Measurements from ENCODE around the gene CNN3.
"Not testable (repeated sequence)": the region's sequence is repeated elsewhere in the genome, so short reads cannot be mapped to it uniquely, and the experiment has no call there.

The CNN3 gene

DNA sequence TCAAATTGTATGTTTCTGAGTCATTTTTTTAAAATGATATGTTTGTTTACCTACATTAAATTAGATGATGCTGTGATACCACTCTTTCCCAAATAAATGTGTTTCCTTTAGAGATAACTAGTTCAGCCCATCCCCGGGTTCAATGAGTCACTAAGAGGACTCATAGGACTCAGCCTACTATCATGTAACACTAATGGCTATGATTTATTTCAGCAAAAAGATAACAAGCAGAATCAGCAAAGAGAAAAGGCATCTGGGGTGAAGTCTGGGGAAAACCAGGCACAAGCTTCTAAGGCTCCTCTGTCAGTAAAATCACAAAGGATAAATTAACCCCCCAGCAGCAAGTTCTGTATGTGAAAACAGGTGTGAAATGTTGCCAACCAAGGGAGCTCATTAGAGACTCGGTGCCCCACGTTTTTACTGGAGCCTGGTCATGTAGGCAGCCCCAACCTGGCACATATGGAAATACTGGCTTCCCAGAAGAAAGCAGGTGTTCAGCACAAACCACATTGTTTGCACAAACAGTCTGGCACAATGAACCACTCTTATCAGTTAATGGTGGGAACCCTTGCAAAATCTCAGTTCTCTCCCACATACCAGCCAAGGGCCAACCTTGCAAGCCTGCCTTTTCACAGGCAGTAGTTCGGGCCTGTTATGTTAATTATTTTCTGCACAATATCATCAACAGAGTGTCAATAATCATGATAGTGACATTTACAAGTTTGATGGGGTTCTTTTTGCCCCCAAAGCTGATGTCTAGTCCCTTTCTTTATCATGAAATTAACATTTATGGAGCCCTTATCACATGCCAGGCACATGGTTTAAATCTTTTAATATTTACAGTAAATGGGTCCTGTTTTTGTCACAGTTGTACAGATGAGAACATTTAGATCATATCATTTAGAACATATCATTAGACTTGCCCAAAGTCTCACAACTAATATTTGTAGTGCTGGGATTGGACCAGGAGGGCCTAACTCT lies 23.1 kb upstream of the CNN3 start:
- no peak for DNase-seq (ENCODE audit: low read depth in 2 of 2)

DNA sequence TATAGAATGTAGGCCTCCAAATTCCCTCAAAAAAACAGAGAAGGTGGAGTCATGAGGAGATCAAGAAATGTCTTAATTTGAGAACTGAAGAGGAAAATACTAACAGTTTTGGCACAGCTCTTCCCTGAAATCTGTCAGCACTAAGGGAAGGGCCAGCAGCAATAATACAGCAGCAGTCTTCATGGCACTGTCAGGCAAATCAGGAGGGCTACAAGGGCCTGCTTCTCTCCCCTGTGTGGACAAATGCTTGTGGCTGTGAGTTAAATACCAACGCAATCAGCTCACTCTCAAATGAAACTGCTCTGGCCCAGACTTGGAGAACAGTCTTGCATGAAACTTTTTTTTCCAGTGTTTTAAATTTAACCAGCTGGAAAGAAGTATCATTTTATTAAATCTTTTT lies 20.5 kb upstream of the CNN3 start:
- DNase-seq (ENCODE audit: low read depth in 2 of 2) = no peak

DNA sequence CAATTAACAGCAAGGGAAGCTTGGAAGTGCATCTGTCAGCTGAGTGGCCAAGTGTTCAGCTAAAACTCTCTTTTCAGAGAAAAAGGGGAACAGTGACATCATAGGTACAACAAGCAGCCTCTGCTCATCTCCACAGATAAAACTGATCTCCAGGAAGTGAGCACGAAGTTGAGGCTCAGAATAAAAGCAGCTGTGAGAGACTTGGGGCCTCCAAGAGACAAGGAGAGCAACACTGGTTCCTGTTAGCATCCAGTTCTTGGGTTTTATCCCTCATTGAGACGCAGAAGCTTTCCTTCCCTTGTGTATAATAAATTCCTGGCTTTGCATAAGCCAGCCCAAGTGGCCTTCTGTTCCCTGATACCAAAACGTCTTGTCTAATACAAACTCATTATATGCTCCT lies 20.0 kb upstream of the CNN3 start:
- DNase-seq (ENCODE audit: low read depth in 2 of 2) = no peak

DNA sequence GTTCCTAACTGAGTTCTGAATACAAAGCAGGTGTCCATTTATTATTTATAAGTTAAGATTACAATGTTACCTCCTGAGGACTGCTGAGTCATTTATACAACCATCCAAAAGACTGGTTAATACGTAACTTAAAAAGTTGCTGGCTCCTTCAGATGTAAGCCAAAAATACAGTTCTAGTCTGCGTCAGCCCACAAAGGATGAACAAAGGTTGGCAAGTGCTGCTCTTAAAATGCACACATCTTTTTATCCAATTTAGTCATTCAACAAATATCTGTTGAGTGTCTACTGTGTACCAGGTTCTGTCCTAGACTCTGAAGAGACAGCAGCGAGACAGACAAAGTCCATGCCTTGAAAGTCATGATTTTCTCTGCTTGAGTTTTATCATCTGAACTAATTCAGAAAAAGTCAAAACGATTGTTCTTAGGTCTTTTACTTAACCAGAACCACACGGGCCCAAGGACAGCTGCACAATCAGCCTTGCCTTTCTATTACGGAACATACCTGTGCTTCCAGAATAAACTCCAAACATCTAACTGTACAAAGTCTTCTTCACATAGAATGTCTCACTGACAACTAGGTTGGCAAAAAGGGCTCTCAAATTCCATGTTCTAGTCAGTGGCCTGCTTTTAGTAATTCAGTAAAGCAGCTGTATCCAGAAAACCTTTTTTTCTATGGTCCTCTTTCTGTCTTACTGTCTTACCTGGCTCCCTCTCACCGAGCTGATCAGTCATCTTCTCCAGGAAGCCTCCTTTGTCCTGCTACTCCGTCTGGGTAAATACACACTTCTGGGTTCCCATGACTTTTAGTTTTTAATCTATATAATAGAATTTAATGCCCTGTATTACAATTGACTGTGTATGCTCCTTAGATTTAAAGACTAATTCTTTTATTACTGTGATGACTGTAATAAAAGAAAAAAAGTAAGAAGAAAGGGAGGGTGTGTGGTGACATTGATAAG lies 15.5 kb upstream of the CNN3 start:
- DNase-seq (ENCODE audit: low read depth in 2 of 2) = no peak

DNA sequence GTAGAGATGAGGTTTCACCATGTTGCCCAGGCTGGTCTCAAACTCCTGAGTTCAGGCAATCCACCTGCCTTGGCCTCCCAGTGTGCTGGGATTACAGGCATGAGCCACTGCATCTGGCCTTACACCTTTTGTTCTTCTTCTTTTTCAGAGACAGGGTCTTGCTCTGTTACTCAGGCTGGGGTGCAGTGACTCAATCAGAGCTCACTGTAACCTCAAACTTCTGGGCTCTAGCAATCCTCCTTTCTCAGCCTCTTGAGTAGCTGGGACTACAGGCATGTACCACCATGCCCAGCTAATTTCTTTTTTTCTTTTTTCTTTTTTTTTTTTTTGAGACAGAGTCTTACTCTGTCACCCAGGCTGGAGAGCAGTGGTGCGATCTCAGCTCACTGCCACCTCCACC lies 14.6 kb upstream of the CNN3 start:
- not testable (repeated sequence) for DNase-seq (ENCODE audit: low read depth in 2 of 2)

DNA sequence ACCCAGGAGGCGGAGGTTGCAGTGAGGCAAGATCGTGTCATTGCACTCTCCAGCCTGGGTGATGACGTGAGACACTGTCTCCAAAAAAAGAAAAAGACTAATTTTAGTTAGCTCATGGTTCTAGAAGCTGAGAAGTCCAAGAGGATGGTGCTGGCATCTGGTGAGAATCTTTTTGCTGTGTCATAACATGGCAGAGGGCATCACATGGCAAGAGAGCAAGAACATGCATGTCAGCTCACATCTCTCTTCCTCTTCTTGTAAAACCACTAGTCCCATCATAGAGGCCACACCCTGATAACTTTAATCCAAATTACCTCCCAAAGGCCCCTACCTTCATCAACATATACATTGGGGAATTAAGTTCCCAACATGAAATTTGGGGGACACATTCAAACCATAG lies 13.8 kb upstream of the CNN3 start:
- no peak for DNase-seq (ENCODE audit: low read depth in 2 of 2)

DNA sequence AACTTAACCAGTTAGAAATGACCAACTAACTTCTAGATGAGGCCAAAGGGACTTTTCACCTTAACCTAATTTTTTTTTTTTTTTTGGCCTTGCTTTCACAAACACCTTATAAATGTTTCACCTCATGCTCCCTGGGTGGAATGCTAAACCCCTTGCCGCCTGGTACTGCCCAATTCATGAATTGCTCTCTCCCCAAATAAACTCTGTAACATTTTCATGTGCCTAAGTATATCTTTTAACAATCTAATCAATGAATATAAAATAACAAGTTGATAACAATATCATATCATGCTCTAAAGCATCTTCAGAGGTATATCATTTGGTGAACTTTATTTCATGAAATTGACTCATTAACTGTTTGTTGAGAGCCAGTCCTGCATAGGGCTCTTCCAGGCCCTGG lies 10.9 kb upstream of the CNN3 start:
- no peak for DNase-seq (ENCODE audit: low read depth in 2 of 2)

DNA sequence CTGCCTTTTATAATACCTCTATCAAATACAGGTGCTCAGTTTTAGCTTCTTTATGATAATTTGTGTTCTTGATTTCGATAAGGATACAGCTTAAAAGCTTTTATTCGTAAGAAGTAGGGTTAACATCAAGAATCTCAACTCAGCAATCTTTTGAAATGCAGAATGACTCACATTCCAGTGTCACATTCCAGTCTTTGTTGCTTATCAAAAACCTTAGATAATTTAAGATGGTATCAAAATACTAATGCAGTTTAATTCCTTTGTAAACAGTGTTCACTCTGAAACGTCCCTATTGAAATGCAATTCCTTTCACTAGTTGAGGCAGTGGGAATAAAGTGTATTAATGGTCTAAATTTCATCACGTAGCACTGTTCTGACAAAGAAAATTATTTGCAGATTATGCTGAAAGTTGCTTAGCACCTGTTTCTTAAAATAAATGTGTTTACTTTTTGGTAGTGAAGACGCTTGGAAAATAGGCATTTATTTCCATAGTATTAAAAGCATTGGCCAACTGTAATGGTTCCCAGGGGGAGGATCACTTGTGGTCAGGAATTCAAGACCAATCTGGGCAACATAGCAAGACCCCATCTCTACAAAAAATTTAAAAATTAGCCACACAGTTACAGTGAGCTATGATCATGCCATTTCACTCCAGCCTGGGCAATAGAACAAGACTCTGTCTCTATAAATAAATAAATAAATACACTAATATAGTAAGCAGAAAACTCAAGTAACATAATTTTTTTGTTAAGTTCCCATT lies 10.1 kb upstream of the CNN3 start:
- no peak for DNase-seq (ENCODE audit: low read depth in 2 of 2)

DNA sequence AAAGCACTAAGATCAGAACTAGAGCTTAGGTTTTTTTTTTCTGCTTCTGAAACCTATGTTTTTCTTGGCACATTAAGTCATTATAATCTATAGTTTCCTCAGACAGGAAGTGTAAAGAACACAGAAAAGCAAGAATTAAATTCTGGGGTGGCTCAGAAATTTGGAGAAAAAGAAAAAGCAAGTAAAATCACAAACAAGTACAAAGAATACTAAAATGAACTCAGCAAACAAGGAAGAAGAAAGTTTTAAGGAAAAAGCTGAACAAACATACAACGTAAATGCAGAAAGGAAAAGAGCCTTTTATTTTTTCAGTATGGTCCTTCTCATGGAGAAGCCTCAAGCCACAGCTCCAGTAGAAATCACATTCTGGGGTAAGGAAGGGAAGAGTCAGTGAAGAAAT lies 8.6 kb upstream of the CNN3 start:
- DNase-seq (ENCODE audit: low read depth in 2 of 2) = no peak

DNA sequence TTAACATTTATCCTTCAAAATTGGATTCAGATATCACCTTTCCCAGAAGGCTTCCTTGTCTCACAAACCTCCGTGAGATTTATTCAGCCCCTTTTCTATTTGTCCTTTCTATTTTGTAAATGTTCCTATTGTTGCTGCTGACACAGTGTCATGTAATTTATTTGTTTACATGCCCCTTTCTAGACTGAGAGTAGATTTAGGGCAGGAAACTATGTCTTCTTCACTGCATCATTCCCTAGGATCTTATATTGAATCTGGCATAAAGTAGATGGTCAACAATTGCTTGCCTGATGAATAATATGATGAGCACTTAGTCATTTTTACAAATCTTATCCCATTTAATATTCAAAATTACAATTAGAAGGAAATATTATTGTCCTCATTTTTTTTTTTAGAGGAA lies 8.1 kb upstream of the CNN3 start:
- DNase-seq (ENCODE audit: low read depth in 2 of 2) = no peak

DNA sequence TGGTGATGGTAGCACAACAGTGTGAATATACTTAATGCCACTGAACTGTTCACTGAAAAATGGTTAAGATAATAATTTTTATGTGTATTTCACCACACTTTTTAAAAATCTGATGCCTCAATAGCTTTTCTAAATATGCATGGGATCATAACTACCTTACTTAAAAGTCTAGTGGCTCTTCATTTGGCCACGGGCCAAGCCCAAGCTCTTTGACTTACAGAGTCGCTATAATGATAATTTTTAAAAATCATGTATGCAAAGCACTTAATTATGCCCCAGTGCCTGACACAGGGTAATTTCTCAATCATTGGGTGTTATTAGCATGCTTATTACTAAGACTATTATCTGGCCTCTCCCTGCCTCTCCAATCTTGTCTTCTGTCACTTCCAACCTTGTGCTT lies 7.6 kb upstream of the CNN3 start:
- no peak for DNase-seq (ENCODE audit: low read depth in 2 of 2)

DNA sequence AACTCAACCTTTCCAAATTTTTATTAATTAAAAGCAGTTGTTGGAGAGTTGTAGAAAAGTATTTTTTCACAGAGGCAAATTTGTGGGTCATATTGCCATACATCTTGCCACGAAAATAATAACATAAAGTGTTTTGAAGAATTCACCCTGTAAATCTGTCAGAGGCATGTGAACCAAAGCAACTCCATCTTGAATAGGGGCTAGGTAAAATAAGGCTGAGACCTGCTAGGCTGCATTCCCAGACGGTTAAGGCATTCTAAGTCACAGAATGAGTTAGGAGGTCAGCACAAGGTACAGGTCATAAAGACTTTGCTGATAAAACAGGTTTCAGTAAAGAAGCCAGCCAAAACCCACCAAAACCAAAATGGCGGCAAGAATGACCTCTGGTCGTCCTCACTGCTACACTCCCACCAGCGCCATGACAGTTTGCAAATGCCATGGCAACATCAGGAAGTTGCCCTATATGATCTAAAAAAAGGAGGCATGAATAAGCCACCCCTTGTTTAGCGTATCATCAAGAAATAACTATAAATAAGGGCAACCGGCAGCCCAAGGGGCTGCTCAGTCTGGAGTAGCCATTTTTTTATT lies 4.4 kb upstream of the CNN3 start:
- DNase-seq (ENCODE audit: low read depth in 2 of 2) = no peak

DNA sequence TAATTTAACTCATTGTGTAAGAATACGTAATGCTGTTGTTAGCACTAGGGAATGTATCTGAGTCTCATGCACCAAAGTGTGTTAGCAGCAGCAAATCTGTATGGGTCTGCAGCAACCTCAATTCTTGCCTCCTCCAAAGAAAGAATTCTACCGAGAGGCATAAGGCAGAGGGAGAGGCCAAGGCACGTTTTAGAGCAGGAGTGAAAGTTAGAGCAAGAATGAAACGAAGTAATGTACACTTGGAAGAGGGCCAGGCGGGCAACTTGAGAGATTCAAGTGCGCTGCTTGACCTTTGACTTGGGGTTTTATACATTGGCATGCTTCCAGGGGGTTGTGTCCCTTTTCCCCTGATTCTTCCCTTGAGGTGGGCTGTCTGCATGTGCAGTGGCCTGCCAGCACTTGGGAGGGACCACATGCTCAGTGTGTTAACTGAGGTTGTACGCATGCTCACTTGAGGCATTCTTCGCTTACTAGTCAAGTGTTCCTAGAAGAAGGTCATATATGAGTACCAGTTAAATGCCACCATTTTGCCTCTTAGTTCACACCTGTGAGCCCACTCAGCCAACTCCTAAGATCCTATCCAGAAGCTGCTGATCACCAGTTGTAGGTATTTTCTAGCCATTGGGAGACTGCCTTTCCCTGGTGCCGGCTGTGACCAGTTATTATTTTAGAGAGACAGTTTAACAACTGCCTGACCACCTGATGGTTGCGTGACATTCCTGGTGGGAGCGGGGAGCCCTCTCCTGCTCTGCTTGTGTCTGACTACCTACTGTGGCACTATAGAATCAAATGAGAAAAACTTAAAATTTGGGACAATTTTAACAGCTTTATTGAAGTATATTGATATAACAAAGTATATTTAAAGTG lies 2.7 kb upstream of the CNN3 start:
- DNase-seq (ENCODE audit: low read depth in 2 of 2) = no peak

DNA sequence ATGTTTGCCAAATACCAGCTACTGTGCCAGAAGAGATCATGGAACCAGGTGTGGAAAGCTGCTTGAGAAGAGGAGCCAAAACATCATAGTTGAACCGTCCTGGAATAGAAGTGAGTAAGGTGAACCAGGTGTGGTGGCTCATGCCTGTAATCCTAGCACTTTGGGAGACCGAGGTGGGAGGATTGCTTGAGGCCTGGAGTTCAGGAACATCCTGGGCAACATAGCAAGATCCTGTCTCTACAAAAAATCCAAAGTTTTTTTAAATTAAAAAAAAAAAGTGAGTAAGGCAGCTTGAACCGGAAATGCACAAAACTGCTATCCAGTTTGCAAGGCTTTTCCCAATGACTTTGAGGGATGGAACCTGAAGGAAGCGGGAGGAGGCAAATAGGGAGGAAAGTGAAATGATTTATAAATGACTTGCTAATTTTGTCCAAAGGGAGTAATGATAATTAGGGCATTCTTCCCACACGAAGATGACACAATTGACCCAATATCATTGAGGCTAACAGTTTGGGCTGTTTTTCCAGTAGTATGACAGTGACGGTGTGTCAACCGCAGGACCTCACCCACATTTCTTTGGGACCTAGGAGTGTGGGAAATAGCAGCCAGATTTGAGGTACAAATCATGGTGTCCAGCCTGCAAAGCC lies 1.5 kb upstream of the CNN3 start:
- no peak for DNase-seq (ENCODE audit: low read depth in 2 of 2)

DNA sequence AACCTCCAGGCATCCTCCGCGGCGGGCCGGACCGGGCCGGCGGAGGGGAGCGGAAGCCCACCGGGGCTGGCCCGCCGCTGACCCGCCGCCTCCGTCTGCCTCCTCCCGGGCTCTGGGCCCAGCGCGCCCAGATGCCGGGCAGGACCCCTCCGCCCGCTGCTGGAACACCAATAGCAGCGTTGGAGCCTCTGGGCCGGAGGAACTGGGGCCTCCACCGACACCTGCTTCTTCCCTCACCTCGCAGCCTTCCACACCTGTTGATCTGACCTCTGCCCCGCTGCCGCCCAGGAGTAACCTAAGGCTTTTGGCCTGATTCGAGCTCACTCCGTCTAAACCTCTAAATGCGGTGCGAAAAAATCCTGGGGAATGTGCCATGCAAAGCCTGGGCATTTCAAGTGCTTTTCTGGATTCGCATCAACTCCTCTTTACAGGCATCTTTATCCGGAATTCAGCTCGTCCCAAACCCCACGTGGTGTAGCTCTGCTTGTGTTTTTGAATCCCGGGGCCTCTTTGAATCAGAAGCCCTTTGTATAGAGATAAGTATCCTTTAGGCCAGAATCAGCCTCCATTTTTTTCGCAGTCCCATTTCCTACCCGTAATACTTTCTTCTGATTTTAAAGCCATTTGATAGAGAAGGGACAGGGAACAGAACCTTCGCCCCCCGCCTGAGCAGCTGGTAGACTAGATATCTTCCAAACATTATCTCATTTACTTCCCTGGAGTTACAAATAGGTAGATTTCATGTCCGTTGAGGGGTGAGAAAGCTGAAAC lies 680 bp upstream of the CNN3 start:
- no peak for DNase-seq (ENCODE audit: low read depth in 2 of 2)

DNA sequence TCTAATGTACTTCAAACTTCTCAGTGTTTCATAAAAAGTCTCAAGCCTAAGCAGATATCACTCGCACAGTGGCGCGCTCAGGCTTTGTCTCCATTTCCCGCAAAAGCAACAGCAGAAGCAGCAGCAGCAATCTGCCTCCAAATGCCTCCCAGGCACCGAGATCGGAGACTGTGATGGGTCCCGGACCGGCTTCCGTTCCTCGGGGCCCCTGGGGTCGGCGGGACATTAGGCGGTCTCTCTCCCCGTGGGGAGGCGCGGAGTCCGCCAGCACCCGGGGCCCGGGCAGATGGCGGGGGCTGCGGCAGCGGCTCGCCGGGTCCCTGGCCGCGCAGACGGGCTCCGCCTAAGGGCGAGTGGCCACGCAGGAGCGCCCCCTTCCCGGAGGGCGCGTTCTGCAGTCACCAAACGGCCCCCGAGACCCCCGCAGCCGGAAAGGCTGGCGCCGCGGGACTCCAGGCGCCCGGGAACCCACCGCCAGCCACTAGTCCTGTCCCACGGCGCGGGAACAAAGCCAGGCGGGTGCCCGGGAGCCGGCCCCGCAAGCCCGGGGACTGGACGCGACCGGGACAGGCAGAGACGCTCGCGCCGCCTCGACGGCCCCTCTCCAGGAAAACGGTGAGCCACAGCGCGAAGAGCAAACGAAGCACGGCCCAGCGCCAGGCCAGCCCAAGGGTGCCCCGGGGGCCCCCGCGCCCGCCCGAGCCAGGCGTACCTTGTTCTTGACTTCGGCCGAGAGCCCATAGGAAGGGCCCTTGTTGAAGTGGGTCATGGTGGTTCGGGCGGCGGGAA lies 590 bp downstream of the CNN3 start:
- DNase-seq (ENCODE audit: low read depth in 2 of 2) = peak; percentile 8 to 9

DNA sequence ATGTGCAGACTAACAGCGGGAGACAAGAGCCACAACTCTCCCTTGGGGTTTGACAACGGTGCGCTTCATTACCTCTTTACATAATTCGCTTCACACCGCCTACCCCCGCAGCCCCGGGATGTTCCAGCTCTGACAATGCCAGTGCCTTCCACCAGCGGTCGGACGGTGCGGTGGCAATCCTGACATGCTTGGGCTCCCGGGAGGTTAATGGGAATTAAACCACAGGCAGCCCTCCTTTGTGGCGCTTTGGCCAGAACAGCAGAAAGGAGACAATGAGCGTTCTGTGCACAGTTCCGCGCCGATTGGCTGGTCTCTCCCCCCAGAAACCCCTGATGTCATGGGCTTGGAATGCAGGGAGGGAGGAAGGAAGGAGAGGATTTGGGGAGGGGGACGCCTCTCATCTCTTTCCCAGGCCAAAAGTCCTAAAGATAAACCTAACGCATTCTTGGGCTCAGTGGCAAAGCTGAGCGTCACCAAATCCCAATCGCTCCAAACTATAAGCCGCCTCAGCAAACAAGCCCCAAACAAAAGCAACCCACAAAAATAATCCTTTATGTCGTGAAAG lies 1.3 kb downstream of the CNN3 start:
- no peak for DNase-seq (ENCODE audit: low read depth in 2 of 2)

DNA sequence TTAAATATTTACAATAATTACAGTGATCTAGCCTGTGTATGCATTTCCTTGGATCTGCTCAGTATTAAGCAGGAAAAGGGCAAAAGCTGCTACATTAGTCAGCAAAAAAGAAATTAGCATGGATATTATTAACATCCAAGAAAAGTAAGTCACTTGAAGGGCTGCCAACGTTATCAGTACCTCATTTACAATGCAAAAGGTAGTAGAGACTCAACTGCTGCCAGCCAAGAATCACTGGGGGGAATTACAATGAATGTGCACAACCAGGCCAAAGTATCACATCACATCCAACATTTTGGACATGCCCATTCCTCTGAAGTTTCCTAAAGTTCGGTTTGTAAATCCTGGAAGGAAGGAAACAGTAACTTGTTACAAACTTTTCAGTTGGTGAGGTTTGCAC lies 1.9 kb downstream of the CNN3 start:
- no peak for DNase-seq (ENCODE audit: low read depth in 2 of 2)

All from stimulated activated CD8-positive, alpha-beta memory T cell treated with anti-CD3 and anti-CD28 coated beads, Interleukin-2, amount 100 ng/mL, for 48 hours (primary cell).